HUES48 (cell line): ENCODE measurements around the gene TSPAN2.
A peak's percentile ranks its signal among the peaks of the same experiment; 100 is the strongest.

ENCODE experiments used
- H3K27ac ChIP-seq: one replicate; pipeline ENCODE4 v1.7.0; 2013; ENCODE audit warnings: low read depth, low read length, inconsistent platforms
- H3K27me3 ChIP-seq: 2 replicates; pipeline ENCODE4 v1.6.1; 2013; ENCODE audit warnings: mild to moderate bottlenecking, low read length; ENCODE audit not compliant: control insufficient read depth, insufficient read depth
- H3K36me3 ChIP-seq: 2 replicates; pipeline ENCODE4 v1.6.1; 2013; ENCODE audit warnings: low read length; ENCODE audit not compliant: control insufficient read depth, insufficient read depth
- H3K4me1 ChIP-seq: 2 replicates; pipeline ENCODE4 v1.6.1; 2013; ENCODE audit warnings: mild to moderate bottlenecking, low read length; ENCODE audit not compliant: control insufficient read depth, insufficient read depth
- H3K4me3 ChIP-seq: 2 replicates; pipeline ENCODE4 v1.5.1; 2013; ENCODE audit warnings: mild to moderate bottlenecking, low read depth, low read length
- H3K9ac ChIP-seq: 2 replicates; pipeline ENCODE4 v1.6.1; 2013; ENCODE audit warnings: mild to moderate bottlenecking, low read depth, low read length, moderate library complexity
- H3K9me3 ChIP-seq: 2 replicates; pipeline ENCODE4 v1.6.1; 2013; ENCODE audit warnings: low read length; ENCODE audit not compliant: control insufficient read depth, insufficient read depth

TSPAN2 gene

DNA sequence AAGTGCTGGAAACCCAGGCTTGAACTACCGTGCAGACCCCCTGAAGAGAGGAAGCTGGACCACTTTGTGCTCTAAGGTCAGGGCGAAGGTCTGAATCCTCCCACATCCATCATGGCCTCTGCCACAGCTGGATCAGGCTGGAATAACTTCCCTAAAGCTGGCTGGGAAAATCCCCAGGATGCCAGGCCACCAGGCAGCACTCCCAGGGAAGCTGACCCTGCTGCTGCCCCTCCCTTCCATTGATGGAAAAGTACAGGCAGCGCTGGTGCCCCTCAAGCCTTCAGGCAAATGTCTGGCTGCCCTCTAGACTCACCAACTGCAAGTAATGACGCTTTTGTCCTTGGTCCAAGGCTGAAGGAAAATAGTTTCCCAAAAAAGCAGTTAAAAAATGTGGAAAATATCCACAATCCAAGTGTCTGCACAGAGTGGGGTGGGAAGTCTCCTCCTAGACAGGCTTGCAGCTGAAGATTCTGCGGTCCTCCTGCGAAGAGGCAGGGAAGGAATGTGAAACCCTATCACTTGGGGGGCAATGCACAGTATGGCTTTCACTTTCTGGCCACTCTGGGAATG is 39.9 kb upstream of the TSPAN2 start:
- H3K9ac ChIP-seq, result no peak overlapping the region
- H3K4me1 ChIP-seq, result no peaks in the 10 kb centered on the region
- no peak overlapping the region for H3K4me3 ChIP-seq
- no peaks in the 10 kb centered on the region for H3K9me3 ChIP-seq
- H3K36me3 ChIP-seq, result no peaks in the 10 kb centered on the region
- H3K27me3 ChIP-seq, result no peaks in the 10 kb centered on the region
- H3K27ac ChIP-seq, result no peak overlapping the region

DNA sequence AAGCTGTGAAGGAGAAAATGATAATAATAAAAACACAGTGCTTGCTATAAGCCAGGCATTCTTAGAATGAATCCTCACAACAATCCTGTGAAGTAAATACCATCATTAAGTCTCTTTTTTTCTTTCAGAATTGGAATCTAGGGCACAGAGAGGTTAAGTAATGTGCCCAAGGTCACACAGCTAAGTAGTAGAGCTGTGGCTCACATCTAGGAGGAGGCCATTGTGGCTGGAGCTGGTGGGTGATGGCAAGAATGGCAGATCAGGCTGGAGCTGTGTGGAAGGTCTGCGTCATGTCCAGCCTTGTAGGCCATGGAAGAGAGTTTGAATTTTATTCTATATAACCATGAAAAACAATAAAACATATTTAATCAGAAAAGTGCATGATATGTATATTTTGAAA is 38.2 kb upstream of the TSPAN2 start:
- Histone ChIP-seq H3K27me3 (no peaks in the 10 kb centered on the region), H3K4me3 (no peak overlapping the region), H3K4me1 (no peaks in the 10 kb centered on the region), H3K9ac (no peak overlapping the region), H3K36me3 (no peaks in the 10 kb centered on the region), H3K9me3 (no peaks in the 10 kb centered on the region), H3K27ac (no peak overlapping the region)

GRCh38 chr1:115126516-115126915 is 37.2 kb upstream of the TSPAN2 start:
- H3K9ac ChIP-seq, result no peak overlapping the region
- no peak overlapping the region for H3K4me3 ChIP-seq
- H3K36me3 ChIP-seq, result no peaks in the 10 kb centered on the region
- H3K4me1 ChIP-seq, result no peaks in the 10 kb centered on the region
- H3K27me3 ChIP-seq, result no peaks in the 10 kb centered on the region
- no peak overlapping the region for H3K27ac ChIP-seq
- peaks cover 1% of the 10 kb centered on the region; the same call in 1 of the 2 replicates for H3K9me3 ChIP-seq

DNA sequence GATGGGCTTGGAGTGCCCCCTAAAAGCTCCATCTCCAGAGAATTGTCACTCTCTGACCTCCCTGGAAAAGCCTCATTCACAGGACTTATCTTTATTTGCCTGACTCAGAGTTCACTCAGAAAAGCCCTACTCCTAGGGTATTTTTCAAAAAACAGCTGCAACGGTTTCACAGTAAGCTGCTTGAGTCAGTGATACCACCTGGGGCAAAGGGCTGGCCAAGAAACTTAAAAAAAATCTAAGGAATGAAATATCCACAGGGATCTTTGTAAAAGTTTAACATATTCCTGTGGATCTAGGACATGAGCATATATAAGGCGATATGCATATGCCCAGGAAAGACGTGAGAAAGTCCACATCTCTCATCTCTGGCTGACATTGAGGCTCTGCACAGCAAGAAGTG is 33.8 kb upstream of the TSPAN2 start:
- H3K4me3 ChIP-seq, result no peak overlapping the region
- peaks cover 4% of the 10 kb centered on the region; the same call in 1 of the 2 replicates for H3K9me3 ChIP-seq

GRCh38 chr1:115121793-115122192 is 32.5 kb upstream of the TSPAN2 start:
- Histone ChIP-seq H3K4me1 (0 out of 2 replicates have a peak, but pooled peaks cover 3% of the 10 kb centered on the region), H3K27ac (no peak overlapping the region), H3K36me3 (no peaks in the 10 kb centered on the region), H3K4me3 (no peak overlapping the region), H3K9ac (no peak overlapping the region), H3K27me3 (no peaks in the 10 kb centered on the region), H3K9me3 (peaks cover 4% of the 10 kb centered on the region; the same call in 1 of the 2 replicates)

More for the DNA sequence above, 33.8 kb upstream of the TSPAN2 start:
- Histone ChIP-seq H3K27ac (peak overlapping the region; percentile 49), H3K4me1 (no peaks in the 10 kb centered on the region), H3K9ac (no peak overlapping the region), H3K27me3 (no peaks in the 10 kb centered on the region), H3K36me3 (no peaks in the 10 kb centered on the region)

- Histone ChIP-seq H3K27ac (no peak overlapping the region), H3K36me3 (no peaks in the 10 kb centered on the region), H3K4me3 (no peak overlapping the region), H3K4me1 (0 out of 2 replicates have a peak, but pooled peaks cover 3% of the 10 kb centered on the region), H3K9ac (no peak overlapping the region), H3K9me3 (peaks cover 4% of the 10 kb centered on the region; the same call in 1 of the 2 replicates), H3K27me3 (no peaks in the 10 kb centered on the region)
These were observed 31.0 kb upstream of the TSPAN2 start for GRCh38 chr1:115120296-115120695.

- peaks cover 4% of the 10 kb centered on the region; the same call in 1 of the 2 replicates for H3K9me3 ChIP-seq
- no peaks in the 10 kb centered on the region for H3K36me3 ChIP-seq
- no peak overlapping the region for H3K4me3 ChIP-seq
- 0 out of 2 replicates have a peak, but pooled peaks cover 3% of the 10 kb centered on the region for H3K27me3 ChIP-seq
- no peak overlapping the region for H3K9ac ChIP-seq
- 0 out of 2 replicates have a peak, but pooled peaks cover 3% of the 10 kb centered on the region for H3K4me1 ChIP-seq
- no peak overlapping the region for H3K27ac ChIP-seq
These were observed 29.3 kb upstream of the TSPAN2 start for GRCh38 chr1:115118611-115119010.

DNA sequence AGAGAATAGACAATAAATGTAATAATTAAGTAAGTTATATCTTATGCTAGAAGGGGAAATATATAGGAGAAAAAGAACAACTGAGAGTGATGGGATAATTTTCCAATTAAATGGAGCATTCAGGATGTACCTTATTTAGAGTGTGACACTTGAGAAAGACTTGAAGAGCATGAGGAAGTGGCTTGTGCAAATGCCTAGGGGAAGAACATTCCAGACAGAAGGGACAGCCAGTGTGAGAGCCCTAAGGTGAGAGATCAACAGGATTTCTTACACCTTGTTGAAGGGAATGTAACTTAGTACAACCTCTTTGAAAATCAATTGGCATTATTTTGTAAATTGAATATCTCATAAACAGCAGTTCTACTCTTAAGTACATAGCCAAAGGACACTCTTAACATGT is 28.8 kb upstream of the TSPAN2 start:
- Histone ChIP-seq H3K9ac (no peak overlapping the region), H3K4me3 (no peak overlapping the region), H3K27ac (no peak overlapping the region), H3K36me3 (no peaks in the 10 kb centered on the region), H3K27me3 (peaks cover 8% of the 10 kb centered on the region), H3K9me3 (peaks cover 4% of the 10 kb centered on the region; the same call in 1 of the 2 replicates), H3K4me1 (0 out of 2 replicates have a peak, but pooled peaks cover 3% of the 10 kb centered on the region)

GRCh38 chr1:115117298-115117697 is 28.0 kb upstream of the TSPAN2 start:
- H3K4me3 ChIP-seq, result no peak overlapping the region
- H3K27me3 ChIP-seq, result peaks cover 10% of the 10 kb centered on the region
- H3K27ac ChIP-seq, result no peak overlapping the region
- no peak overlapping the region for H3K9ac ChIP-seq
- no peaks in the 10 kb centered on the region for H3K36me3 ChIP-seq
- H3K4me1 ChIP-seq, result peaks cover 7% of the 10 kb centered on the region
- peaks cover 4% of the 10 kb centered on the region; the same call in 1 of the 2 replicates for H3K9me3 ChIP-seq

- Histone ChIP-seq H3K27me3 (peaks cover 10% of the 10 kb centered on the region), H3K4me3 (no peak overlapping the region), H3K9me3 (peaks cover 2% of the 10 kb centered on the region; the same call in 1 of the 2 replicates), H3K36me3 (no peaks in the 10 kb centered on the region), H3K4me1 (peaks cover 10% of the 10 kb centered on the region), H3K27ac (no peak overlapping the region), H3K9ac (no peak overlapping the region)
These were observed 27.2 kb upstream of the TSPAN2 start for GRCh38 chr1:115116512-115116911.

DNA sequence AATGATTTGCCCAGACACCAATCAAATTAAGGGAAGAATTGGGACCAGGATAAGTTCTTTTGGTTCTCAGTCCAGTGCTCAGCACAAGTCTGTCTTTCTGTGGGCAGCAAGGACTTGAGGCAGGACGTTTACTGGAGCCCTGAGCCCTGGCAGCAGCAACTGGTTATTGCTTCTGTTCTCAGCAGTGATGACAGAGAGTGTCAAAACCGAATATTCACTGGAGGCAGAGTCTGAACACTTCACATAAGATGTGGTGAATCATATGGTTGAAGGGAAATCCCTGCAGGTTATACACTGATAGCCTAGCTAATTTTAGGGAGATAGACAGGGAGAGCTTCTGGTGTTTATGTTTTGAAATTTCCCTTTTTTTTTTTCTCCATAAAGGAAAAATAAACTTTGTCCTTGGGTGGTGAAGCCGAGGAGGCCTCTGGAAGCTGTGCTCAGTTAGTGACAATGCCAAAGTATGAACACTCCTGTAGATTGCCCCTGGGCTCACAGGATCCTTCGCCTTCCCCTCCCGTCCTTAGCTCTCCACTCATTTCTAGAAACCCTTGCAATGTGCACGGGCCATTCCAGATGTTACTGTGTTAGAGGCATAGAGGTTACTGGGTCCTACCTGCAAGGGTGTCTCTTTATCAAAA is 26.3 kb upstream of the TSPAN2 start:
- no peak overlapping the region for H3K4me3 ChIP-seq
- no peak overlapping the region for H3K27ac ChIP-seq
- H3K9ac ChIP-seq, result no peak overlapping the region
- peaks cover 10% of the 10 kb centered on the region for H3K27me3 ChIP-seq
- no peaks in the 10 kb centered on the region for H3K36me3 ChIP-seq
- H3K9me3 ChIP-seq, result no peaks in the 10 kb centered on the region
- H3K4me1 ChIP-seq, result peaks cover 14% of the 10 kb centered on the region
